Mammary epithelial cell (primary cell): Measurements from ENCODE around the gene VWA3B.

Experiments
- CTCF ChIP-seq, 2 donors: IDR thresholded peaks in 1 of 2; conservative IDR thresholded peaks in 1 of 2; 2 replicates each; pipeline ENCODE4 v1.5.1; 2011 to 2012; ENCODE audit warnings: inconsistent platforms in 2 of 2, low read length in 2 of 2, mild to moderate bottlenecking in 2 of 2, control low read depth in 1 of 2, low read depth in 1 of 2; ENCODE audit not compliant: insufficient read depth in 1 of 2; ENCODE audit errors: extremely low read depth in 1 of 2
- EZH2 ChIP-seq: IDR thresholded peaks from 2 replicates; pipeline ENCODE4 v1.6.1; 2012; ENCODE audit warnings: low read length, inconsistent platforms, borderline replicate concordance

DNA sequence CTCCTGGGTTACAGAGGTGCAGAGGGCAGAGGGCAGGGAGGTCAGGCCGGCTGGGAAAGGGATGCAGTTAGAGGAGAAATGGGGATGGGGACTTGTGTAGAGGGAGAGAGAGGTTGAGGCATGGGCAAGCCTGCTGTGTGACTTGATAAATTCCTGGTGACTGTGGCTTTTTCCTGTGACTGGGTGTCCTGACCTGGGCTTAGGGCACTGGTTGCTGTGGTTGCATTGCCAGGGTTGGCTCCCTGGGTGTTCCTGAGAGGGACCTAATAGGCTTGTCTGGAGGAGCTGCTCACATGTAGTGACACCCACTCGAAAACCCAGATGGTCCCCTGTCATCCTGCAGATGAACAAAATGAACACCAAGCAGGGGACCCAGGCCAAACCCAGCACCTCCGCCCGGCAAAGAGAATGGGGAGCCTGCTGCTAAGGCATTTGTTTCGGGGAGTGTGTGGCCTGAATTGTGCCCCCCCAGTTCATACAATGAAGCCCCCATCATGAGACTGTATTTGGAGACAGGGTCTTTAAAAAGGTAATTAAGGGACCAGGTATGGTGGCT is 78.6 kb downstream of the VWA3B start:
- TF ChIP-seq EZH2: no peak
- no peak for TF ChIP-seq CTCF (conservative IDR thresholded peaks at IDR 0.05 in 1 of 2, IDR thresholded peaks at IDR 0.05 in 1 of 2; ENCODE audit: extremely low read depth in 1 of 2, insufficient read depth in 1 of 2, low read depth in 1 of 2, low read length in 2 of 2)
